GM12878 (cell line): ENCODE data around the gene REEP6. TPM values are rescaled to one million over a fixed set of nuclear protein-coding genes. Genes with fewer than 3 reads are reported as not detected.
"Not testable (repeated sequence)": the region's sequence is repeated elsewhere in the genome, so short reads cannot be mapped to it uniquely, and the experiment has no call there.

Experiments used
- ATAC-seq: fragments of 200-7000 bp; cut with Tn5 transposase; 3 replicates; pipeline ENCODE4 v1.9.1; 2020; ENCODE audit warnings: mild to moderate bottlenecking, moderate library complexity
- BruUV-seq: library from RNA; stranded (reverse); fragments of 400-500 nt; replicated peaks from 2 replicates; lab custom pipeline; 2021; lab: Mats Ljungman, UMichigan
- CTCF ChIA-PET: fragments of 300-600 bp; sonication (Branson Sonifier 250); formaldehyde crosslinking; extraction: SDS; loops from one replicate; lab custom pipeline; 2021; ENCODE audit warnings: inconsistent platforms; lab: Yijun Ruan, JAX
- POLR2A ChIA-PET: fragments of 350-600 bp; formaldehyde crosslinking; extraction: SDS; loops from one replicate; lab custom pipeline; 2021; ENCODE audit warnings: inconsistent platforms; lab: Charles Lee
- RAD21 ChIA-PET: fragments of 300-600 bp; sonication (Branson Sonifier 250); formaldehyde crosslinking; loops from one replicate; lab custom pipeline; 2023; ENCODE audit warnings: antibody characterized with exemption; ENCODE audit not compliant: unreplicated experiment; lab: Charles Lee
- SMC1A ChIA-PET: fragments of 300-600 bp; sonication (Branson Sonifier 250); formaldehyde crosslinking; loops from one replicate; lab custom pipeline; 2023; ENCODE audit not compliant: unreplicated experiment, uncharacterized antibody; lab: Charles Lee
- DNase-seq: peaks from one replicate; pipeline ENCODE4 v3.0.0-alpha.2; 2011; ENCODE audit warnings: low read depth, low spot score
- FAIRE-seq: peaks from 3 replicates; lab custom pipeline; 2011; peaks lifted over from hg19 to GRCh38; lab: Jason Lieb, UNC
- H2AFZ ChIP-seq: 2 replicates; pipeline ENCODE4 v1.6.0; 2011; ENCODE audit warnings: low read depth, low read length, control low read depth; ENCODE audit not compliant: control insufficient read depth
- H3K27ac ChIP-seq: 2 replicates; pipeline ENCODE4 v1.5.1; 2011; ENCODE audit warnings: control low read depth; ENCODE audit not compliant: control insufficient read depth, insufficient read depth
- H3K27me3 ChIP-seq, 2 experiments: replicated peaks in 1 of 2; 2 replicates each; pipeline versions ENCODE4 v1.6.0 to v1.6.1; 2011; ENCODE audit warnings: low read length in 1 of 2; ENCODE audit not compliant: control insufficient read depth in 2 of 2, insufficient read depth in 2 of 2
- H3K36me3 ChIP-seq, 2 experiments: 2 replicates each; pipeline ENCODE4 v1.5.1; 2011; ENCODE audit warnings: low read length in 1 of 2; ENCODE audit not compliant: control insufficient read depth in 2 of 2, insufficient read depth in 2 of 2
- H3K4me1 ChIP-seq: 2 replicates; pipeline ENCODE4 v1.6.1; 2011; ENCODE audit warnings: mild to moderate bottlenecking, low read length, moderate library complexity, mixed read lengths; ENCODE audit not compliant: control insufficient read depth, insufficient read depth
- H3K4me2 ChIP-seq: 2 replicates; pipeline ENCODE4 v1.6.0; 2011; ENCODE audit warnings: control low read depth; ENCODE audit not compliant: control insufficient read depth, insufficient read depth
- H3K4me3 ChIP-seq: fragments of 200-600 bp; sonication (generic); 2 replicates; pipeline ENCODE4 v1.5.1; 2016
- H3K79me2 ChIP-seq: 2 replicates; pipeline ENCODE4 v1.6.0; 2011; ENCODE audit warnings: low read length; ENCODE audit not compliant: control insufficient read depth, insufficient read depth
- H3K9ac ChIP-seq: 2 replicates; pipeline ENCODE4 v1.8.0; 2011; ENCODE audit warnings: low read length, control low read depth, mixed read lengths; ENCODE audit not compliant: control insufficient read depth, insufficient read depth
- H3K9me3 ChIP-seq: replicated peaks from 3 replicates; pipeline ENCODE4 v1.5.1; 2011; ENCODE audit warnings: mild to moderate bottlenecking, low read length; ENCODE audit not compliant: control insufficient read depth, insufficient read depth
- H4K20me1 ChIP-seq: 2 replicates; pipeline ENCODE4 v1.6.0; 2011; ENCODE audit not compliant: control insufficient read depth, insufficient read depth
- JUNB ChIP-seq: IDR thresholded peaks from 2 replicates; pipeline ENCODE4 v1.6.1; 2016; ENCODE audit warnings: antibody characterized with exemption, mild to moderate bottlenecking
- LARP7 ChIP-seq: fragments of 450-650 bp; IDR thresholded peaks from 2 replicates; pipeline ENCODE4 v1.6.1; 2017; ENCODE audit warnings: mild to moderate bottlenecking
- RELA ChIP-seq: fragments of 450-650 bp; IDR thresholded peaks from 2 replicates; pipeline ENCODE4 v1.8.0; 2014; ENCODE audit warnings: borderline replicate concordance; ENCODE audit not compliant: partially characterized antibody
- ZNF274 ChIP-seq: IDR thresholded peaks from one replicate; pipeline ENCODE4 v1.8.0; 2011; ENCODE audit not compliant: insufficient read length, insufficient read depth
- WGBS: methylation state at CpG from one replicate; pipeline ENCODE4 v1.1.6; 2016; ENCODE audit warnings: low lambda C conversion rate; ENCODE audit not compliant: insufficient replicate concordance, insufficient coverage; ENCODE audit errors: missing lambda C conversion rate; 5-methylcytosine and 5-hydroxymethylcytosine counted together
- in situ Hi-C: fragments of 300-500 bp; cut with MboI; formaldehyde crosslinking; loops from 9 replicates; pipeline ENCODE4 v1.14.3; 2018; ENCODE audit warnings: mixed read lengths
- intact Hi-C: fragments of 100-400 bp; cut with micrococcal nuclease; formaldehyde crosslinking; loops from one replicate; pipeline ENCODE4 v1.14.2; 2022; ENCODE audit not compliant: unreplicated experiment
- polyA plus RNA-seq, 11 experiments: library from polyadenylated mRNA; depleted of rRNA in 4 of 11; unstranded in 6 of 11; stranded (reverse) in 5 of 11; fragments of >200 nt; fragmentation: Nextera tagmentation in 4 of 11; fragmentation: Illumina TruSeq in 1 of 11; extraction: Ambion mirVana in 4 of 11; extraction: Trizol in 1 of 11; gene quantifications; 1 replicate in 1 of 11; 2 replicates in 10 of 11; pipeline versions ENCODE4 v1.2.1 to v1.2.3, GENCODE V29; 2011 to 2016; ENCODE audit warnings: inconsistent platforms in 2 of 11, missing spikeins in 2 of 11, low read depth in 1 of 11
- total RNA-seq, 4 experiments: library from RNA; depleted of rRNA in 3 of 4; stranded (reverse); fragments of >200 nt in 3 of 4; fragmentation: Illumina TruSeq in 1 of 4; extraction: Trizol in 1 of 4; gene quantifications; 2 replicates each; pipeline versions ENCODE4 v1.2.1 to v1.2.3, GENCODE V29; 2013 to 2021
- TF ChIP-seq, protein P1 (sequence below): fragments of 150-350 bp; IDR thresholded peaks from 2 replicates; pipeline ENCODE4 v1.6.1; 2016; ENCODE audit warnings: low read depth, low read length
- TF ChIP-seq, protein P2 (sequence below): IDR thresholded peaks from 2 replicates; pipeline ENCODE4 v1.6.1; 2012; ENCODE audit warnings: low read depth, low read length, improper control_type of control experiment
- TF ChIP-seq, protein P3 (sequence below): IDR thresholded peaks from 2 replicates; pipeline ENCODE4 v1.6.1; 2011; ENCODE audit warnings: mild to moderate bottlenecking, low read depth, low read length, moderate library complexity; ENCODE audit not compliant: insufficient replicate concordance
- TF ChIP-seq, protein P4 (sequence below): IDR thresholded peaks from 2 replicates; pipeline ENCODE4 v1.6.1; 2011; ENCODE audit warnings: borderline replicate concordance, low read depth, mild to moderate bottlenecking, moderate library complexity, mixed read lengths, low read length; ENCODE audit not compliant: insufficient read depth; ENCODE audit errors: extremely low read length

Gene REEP6
- total and polyA plus RNA-seq, 10 of the 15 experiments (the other 5 are each of a cell fraction or from before 2014, with no cell fraction given): 0.06 to 1.1 (median 0.39) TPM; not detected in 2

DNA sequence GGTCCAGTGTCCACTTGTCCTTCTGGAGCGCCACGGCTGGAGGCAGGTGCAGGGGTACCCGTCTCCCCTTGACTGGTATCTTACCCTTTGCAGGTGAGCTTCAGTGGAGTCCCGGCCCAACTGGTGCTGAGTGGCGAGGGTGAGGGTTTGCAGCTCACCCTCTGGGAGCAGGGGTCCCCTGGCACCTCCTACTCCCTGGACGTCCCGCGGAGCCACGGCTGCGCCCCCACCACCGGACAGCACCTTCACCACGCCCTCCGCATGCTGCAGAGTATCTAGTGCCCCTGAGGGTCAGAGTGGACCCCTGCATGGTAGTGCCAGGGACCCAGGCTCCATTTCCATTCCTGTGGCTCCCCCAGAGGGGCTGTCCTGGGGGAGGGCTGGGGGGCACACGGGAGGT lies 44.0 kb downstream of the REEP6 start (continued):
- TF ChIP-seq, protein P1, sequence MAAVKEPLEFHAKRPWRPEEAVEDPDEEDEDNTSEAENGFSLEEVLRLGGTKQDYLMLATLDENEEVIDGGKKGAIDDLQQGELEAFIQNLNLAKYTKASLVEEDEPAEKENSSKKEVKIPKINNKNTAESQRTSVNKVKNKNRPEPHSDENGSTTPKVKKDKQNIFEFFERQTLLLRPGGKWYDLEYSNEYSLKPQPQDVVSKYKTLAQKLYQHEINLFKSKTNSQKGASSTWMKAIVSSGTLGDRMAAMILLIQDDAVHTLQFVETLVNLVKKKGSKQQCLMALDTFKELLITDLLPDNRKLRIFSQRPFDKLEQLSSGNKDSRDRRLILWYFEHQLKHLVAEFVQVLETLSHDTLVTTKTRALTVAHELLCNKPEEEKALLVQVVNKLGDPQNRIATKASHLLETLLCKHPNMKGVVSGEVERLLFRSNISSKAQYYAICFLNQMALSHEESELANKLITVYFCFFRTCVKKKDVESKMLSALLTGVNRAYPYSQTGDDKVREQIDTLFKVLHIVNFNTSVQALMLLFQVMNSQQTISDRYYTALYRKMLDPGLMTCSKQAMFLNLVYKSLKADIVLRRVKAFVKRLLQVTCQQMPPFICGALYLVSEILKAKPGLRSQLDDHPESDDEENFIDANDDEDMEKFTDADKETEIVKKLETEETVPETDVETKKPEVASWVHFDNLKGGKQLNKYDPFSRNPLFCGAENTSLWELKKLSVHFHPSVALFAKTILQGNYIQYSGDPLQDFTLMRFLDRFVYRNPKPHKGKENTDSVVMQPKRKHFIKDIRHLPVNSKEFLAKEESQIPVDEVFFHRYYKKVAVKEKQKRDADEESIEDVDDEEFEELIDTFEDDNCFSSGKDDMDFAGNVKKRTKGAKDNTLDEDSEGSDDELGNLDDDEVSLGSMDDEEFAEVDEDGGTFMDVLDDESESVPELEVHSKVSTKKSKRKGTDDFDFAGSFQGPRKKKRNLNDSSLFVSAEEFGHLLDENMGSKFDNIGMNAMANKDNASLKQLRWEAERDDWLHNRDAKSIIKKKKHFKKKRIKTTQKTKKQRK: no peak
- TF ChIP-seq, protein P2, sequence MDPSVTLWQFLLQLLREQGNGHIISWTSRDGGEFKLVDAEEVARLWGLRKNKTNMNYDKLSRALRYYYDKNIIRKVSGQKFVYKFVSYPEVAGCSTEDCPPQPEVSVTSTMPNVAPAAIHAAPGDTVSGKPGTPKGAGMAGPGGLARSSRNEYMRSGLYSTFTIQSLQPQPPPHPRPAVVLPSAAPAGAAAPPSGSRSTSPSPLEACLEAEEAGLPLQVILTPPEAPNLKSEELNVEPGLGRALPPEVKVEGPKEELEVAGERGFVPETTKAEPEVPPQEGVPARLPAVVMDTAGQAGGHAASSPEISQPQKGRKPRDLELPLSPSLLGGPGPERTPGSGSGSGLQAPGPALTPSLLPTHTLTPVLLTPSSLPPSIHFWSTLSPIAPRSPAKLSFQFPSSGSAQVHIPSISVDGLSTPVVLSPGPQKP: no peak
- no peak for TF ChIP-seq RELA
- TF ChIP-seq ZNF274: no peak
- TF ChIP-seq, protein P3, sequence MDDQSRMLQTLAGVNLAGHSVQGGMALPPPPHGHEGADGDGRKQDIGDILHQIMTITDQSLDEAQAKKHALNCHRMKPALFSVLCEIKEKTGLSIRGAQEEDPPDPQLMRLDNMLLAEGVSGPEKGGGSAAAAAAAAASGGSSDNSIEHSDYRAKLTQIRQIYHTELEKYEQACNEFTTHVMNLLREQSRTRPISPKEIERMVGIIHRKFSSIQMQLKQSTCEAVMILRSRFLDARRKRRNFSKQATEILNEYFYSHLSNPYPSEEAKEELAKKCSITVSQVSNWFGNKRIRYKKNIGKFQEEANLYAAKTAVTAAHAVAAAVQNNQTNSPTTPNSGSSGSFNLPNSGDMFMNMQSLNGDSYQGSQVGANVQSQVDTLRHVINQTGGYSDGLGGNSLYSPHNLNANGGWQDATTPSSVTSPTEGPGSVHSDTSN: no peak
- TF ChIP-seq LARP7: no peak
- TF ChIP-seq, protein P4, sequence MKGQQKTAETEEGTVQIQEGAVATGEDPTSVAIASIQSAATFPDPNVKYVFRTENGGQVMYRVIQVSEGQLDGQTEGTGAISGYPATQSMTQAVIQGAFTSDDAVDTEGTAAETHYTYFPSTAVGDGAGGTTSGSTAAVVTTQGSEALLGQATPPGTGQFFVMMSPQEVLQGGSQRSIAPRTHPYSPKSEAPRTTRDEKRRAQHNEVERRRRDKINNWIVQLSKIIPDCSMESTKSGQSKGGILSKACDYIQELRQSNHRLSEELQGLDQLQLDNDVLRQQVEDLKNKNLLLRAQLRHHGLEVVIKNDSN: no peak
- no peak for TF ChIP-seq JUNB

DNA sequence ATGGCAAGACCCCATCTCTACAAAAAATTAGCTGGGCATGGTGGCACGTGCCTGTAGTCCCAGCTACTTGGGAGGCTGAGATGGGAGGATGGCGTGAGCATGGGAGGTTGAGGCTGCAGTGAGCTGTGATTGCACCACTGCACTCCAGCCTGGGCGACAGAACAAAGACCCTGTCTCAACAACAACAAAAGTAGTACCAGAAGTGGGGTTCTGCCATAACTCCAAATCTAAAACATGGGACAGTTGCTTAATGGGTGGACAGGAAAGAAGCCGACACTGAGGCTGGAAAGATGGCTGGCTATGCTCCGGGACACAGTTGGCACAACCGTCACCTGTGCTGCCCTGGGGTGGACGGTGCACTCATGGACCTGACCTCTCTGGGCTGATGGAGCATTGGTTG lies 44.7 kb downstream of the REEP6 start:
- H3K4me3 ChIP-seq, ATAC-seq, H3K27me3 ChIP-seq, H3K9me3 ChIP-seq, CTCF ChIA-PET, H3K4me1 ChIP-seq, in situ Hi-C loops, SMC1A ChIA-PET, DNase-seq, H3K27ac ChIP-seq, H3K36me3 ChIP-seq, H4K20me1 ChIP-seq, FAIRE-seq, POLR2A ChIA-PET, H3K79me2 ChIP-seq, intact Hi-C loops, H3K9ac ChIP-seq, RAD21 ChIA-PET, H2AFZ ChIP-seq, H3K4me2 ChIP-seq, BruUV-seq: not testable (repeated sequence)
- WGBS: 64% methylated on average over 7 of the region's 7 CpGs
